Measurements from ENCODE around the gene TCF7L2.

The TCF7L2 gene

DNA sequence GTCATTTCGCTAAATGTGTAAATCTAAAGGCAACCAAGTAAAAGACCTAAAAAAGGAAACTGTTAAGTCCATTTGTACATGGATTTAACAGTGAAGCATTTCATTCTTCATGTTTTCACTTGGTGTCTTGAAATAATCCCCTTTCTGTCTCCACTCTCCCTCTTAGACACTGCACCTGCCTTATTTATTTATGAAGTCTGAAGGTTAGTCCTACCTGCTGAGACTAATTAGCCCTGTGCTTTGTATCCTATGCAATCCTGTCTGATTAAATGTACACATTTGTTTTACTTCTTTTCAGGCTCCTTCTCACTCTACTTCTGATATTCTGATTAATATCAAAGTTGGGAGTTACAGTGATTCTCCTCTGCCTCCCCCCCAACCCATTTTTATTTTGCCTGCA lies 1.9 kb upstream of the TCF7L2 start:
- no peak for DNase-seq

DNA sequence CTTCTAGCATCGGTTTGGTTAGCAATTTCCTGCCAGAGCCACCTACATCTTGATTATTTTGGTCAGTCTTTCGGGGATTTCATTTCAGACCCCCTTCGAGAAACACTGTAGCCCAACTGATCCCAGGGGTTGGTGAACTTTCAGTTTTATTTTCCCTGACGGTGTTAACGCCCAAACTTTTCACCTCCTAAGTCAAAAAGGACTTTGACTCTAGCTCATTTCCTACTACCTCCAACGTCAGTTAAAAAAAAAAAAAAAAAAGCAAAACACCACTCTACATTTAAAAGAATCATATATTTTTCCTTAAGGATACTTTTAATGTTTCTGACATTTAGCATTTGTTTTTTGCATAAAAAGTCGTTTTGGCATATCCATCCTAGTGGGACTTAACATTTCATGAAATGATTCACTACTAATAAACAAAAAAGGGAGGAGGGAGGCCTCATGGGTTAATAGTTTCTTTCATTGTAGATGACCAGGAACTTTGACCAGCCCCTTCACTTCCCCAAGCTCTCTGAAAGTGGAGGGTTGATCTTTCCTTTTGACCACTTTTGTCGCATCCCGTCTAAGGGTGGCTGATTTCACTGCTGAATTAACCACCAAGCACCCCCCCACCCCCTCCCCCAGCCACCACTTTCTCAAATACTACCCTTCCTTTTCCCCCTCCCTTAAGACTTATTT lies 764 bp upstream of the TCF7L2 start:
- no peak for DNase-seq

DNA sequence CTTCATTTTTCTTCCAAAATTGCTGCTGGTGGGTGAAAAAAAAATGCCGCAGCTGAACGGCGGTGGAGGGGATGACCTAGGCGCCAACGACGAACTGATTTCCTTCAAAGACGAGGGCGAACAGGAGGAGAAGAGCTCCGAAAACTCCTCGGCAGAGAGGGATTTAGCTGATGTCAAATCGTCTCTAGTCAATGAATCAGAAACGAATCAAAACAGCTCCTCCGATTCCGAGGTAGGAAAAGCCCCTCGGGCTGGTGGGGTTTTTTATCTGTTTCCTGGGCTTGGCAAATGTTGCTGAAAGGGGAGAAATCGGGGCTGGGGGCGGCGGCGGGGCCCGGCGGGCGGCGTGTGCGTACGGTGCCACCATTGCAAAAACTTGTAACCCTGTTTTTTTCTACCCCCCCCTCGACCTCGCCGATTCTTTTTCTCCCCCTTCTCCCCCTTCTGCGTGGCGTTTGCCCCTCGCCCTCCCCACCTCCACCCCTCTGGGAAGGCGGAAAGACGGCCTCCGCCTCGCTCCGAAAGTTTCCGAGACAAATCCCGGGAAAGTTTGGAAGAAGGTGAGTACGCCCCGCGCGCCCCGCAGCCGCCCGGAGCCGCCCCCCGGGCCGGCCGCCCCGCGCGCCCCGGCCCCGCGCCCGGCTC lies 789 bp downstream of the TCF7L2 start:
- no peak for DNase-seq

DNA sequence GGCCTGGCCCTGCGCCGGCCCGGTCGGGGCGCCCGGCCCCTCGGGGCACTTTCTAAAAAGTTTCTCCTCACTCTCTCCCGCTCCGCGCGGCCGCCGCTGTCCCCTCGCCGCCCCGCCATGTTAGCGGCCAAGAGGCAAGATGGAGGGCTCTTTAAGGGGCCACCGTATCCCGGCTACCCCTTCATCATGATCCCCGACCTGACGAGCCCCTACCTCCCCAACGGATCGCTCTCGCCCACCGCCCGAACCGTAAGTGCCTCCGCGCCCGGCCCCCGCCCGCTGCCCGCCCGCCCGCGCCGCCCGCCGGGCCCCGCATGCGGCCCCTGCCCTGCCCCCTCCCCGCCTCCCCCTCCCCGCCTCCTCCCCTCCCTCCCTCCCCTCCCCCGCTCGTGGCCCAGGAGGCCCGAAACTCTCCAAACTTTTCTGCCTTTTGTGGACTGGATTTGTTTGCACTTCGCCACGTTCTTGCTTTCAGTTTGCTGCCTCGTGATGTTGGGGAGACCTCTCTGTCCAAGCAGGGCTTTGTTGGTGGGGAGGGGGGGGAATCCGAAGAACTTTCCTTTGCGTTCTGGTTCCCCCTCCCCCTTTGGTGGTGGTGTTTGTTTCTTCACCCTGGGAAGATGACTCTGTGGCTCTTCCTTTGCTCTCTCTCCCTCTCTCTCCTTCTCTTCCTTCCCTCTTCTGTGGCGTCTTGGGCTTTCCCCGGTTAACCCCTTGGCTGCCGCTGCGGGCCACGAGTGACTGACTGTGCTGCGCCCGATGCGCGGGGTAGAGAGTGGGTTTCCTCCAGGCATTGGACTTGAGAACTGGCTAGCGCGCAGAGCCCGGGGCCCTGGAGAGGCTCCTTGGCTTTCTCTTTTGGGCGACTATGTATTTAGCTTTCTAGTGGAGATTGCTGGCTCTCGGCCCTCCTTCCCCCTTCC lies 1.6 kb downstream of the TCF7L2 start:
- DNase-seq, result no peak

DNA sequence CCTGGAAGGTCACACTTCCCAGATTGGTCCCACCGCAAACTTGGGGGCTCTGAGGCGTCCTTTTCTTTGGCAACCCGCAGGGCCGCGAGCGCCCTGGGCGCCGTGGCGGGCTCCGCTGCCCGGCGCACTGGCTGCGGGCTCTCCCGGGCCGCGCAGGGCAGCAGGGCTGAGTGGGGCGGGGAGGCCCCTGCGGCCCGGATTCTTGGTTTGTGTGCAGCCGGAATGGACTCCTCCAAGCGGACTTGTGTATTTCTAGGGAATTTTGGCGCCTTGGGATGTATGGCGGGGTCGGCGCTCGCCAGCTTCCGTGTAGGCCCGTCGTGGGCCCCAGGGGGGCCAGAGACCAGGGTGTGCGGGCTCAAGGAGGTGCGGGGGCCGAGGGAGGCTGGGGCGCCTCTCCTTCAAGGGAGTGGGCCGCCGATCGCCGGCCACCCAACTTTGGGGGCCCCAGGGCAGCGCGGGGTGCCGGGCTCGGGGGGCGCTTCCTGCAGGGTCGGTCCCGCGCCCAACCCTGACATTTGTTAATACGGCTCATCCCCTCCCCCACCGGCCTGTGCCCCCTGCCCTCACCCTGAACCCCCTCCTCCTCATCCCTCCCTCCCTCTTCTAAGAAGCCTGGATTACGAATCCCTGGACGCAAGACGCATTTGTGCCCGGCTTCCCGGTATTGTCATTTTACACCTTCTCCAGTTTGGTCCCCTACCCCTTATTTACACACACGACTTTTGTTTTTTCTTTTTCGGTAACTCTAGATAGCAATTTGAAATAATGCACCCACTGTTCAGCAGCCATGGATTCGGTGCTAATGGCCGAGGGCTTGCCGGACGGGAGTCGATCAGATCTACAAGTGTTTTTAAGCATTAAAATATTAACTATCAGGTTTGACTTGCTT lies 2.5 kb downstream of the TCF7L2 start:
- DNase-seq, result no peak

DNA sequence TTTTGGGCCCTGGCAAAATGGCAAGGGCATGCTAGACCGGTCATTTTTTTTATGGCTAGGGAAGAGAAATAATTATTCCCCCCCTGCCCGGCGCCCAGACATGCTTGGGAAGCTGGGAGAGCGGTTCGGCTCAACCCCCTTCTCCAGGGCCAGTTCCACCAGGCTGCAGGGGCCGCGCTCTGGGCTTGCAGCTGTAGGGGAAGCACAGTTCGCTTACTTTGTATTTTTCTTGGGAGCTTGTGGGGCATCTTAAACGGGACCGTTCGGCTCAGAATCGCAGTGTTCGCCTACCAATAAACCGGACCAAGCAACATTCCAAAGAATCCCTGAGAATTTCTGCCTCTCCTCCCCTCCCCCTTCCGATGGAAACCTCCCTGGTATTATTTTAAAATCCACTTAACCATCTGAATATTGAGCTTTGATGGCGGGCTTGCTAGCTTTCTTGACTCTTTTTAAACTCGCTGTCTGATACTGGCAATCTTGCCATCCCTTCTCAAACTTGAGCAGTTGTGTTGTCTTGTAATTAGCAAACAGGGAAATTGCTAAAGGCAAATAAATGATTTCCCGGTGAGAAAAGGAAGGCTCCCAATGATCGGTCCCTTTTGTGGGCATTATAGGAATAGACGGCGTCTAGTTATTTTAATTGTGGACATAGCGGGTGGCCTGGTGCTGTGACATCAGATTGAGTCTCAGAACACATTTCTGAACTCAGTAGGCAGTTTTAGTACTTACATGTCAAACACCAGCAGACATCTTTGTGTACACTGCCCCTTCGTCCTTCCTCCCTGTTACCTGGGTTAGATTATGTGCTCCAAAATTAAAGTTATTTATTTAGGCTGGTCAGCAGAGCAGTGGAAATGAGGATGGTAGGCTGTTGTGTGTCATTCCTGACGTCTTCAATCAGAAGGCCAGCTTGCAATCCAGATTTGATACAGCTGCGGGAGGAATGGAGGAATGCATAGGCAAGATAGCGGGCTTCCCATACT lies 3.4 kb downstream of the TCF7L2 start:
- DNase-seq, result no peak

DNA sequence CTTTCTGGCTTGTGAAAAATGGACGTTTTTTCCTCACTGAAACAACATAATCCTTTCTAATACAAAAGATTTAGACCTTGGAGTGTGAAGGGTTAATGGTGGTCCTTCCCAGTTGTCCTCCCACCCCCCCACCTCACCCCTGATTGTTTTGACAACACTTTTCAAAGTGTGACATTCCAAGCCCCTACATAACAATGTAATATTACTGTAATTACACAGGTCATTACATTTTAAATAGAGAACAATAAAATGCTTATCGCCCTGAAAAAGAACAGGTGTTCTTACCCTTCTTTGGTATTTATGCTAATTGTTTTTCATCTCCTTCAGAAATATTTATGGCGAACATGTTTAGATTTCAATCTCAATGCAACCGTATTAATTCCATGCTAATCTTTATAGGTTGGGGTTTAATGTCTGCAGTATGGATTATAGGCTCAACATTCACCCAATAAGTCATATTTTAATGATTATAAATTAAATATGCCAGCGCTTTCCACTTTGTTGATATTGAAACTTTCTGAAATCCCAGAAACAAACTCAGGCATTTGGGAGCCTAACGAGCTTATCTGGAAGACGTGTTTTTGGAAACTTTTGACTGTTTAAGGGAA lies 5.0 kb downstream of the TCF7L2 start:
- no peak for DNase-seq

DNA sequence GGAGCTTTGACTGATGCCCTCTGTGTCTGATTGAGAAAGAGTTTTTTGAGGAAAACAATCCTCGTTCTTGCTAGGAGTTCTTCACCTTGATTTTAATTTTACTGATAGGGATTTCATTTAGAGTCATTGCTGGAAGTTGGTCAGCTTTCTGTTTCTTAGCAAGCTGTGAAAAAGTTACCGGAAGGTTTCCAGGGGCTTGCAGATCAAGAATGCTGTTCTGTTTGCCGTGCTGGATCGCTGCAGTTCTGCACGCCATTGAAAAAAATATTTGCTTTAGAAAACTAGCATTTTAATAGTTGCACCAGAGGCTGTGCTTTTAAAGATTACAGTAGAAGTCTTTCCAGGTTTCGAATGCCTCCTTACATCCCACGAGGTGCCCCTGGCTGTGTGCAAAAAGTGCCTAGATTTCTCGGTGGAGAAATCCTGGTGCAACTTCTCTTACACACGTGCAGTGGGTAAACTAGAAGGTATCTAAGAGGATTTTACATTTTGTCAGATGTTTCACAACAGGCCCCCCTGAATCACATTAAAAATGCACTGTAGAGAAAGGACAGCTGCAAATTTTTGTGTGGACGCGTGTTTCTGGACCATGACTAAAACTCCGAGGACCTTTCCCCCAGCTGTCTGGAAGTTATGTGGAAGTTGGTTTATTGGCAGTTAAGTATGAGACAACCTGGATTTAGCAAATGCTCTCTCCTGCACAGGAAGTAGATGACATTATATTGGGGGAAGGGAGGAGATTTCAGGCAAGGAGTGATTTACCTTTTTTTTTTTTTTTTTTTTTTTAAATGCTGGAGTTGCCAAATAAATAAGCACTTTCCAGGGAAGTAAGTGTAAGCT lies 5.8 kb downstream of the TCF7L2 start:
- no peak for DNase-seq

DNA sequence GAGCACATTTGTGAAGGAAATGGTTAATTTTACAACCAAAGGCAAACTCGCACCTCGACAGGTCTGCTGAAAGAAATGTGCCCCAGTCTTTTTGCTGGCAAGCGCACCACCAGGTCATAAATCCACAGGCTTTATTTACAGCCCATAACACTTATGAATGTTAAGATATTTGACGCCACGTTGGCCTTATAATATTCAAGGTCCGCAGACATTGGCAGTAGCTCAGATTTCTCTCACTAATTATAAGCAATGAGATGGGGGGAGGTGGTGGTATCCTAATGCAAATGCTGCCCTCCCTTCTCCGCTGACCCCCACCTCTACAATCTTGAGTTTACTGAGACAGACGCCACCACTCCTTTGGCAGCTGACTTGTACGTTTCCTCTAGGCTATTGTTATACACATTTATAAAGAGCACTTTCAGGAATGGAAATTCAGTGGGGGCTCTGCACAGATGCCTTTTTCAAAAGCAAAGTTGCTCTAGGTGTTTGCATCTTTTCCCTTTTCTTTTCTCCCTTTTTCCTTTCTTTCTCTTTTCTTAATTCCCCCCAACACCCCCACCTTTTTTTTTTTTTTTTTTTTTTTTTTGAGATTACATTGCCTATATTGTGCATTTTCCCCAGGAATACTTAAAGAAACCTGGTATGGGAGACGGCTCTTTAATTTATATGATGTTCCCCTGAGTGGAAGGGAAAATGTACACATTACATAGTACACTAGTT lies 6.7 kb downstream of the TCF7L2 start:
- no peak for DNase-seq

DNA sequence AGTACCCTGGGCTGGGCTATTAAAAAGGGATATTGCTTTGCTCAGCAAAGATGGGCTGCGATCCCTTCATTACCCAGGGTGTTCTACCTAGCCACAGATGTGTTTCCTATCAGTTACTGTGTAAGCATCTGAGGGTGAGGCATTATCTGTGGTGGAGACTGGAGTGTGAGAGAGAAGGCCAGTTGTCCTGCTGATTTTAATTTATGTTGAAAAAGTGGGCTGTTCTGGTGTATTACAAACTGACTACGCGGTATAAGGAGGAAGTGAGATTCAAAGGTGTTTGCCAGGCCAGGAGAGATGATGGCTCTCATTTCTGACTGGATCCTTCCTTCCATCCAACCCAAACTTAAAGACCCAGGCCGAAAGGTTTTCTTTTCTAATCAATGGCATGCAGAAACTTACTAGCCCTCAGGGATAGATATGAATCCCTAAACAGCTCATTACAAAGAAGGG lies 7.6 kb downstream of the TCF7L2 start:
- DNase-seq, result no peak

DNA sequence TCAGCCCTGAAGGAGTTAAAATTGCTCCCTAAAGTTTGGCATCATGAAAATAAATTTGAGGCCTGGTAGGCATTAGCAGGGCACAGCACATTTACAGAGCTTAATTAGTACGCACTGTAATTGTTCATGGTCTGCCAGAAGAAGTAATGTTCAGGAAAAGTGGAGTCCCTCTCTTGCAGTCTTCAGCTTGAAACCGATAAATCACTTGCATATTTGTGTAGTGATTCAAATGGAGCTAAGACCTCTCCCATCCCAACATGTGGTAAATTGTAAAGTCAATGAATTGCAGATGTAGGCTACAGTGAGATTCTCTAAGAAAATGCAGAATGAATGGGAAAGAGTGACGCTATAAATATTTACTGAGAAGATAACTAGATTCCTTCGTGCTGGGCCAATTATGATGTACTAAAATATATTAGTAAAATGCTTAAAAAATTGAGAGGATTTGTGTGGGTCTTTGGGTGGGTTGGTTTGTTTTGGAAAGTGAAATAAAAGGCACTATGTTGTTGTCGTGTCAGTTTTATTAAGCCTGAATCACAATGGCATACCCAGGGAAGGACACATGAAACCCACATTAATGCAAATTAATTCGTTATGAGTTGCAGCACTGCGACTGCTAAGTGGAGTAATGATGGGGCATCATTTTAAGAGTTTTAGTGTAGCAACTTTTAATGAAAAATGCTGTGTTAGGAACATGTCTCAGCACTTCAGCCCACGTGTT lies 8.4 kb downstream of the TCF7L2 start:
- no peak for DNase-seq

DNA sequence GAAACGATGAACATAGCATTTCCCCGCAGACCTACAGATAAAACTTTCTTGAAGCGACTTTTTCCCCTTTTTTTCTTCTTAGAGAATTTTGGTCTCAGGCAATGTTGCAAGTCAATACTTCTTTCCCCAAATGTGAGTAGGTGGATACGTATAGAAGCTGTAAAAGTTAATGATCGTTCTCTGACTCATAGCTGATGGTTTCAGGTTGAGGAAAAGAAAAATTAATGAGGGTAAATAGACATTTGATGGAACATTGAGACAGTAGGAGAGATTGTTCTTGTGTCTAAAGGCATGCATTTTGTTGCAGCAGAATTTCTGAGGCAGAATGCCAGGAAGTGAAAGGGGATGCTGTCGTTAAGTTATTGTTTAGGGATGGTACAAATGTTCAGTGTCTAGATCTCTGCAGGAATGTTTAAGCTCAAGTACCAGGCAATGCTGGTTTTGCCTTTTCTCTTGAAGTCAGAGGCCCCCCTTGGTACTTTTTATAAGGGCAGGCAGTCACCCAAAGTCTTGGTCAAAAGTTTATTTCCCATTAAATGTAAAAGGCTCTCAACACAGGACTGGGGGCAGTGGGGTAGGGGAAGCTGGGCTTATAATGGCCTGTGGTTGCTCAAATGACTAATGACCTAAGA lies 9.3 kb downstream of the TCF7L2 start:
- no peak for DNase-seq

DNA sequence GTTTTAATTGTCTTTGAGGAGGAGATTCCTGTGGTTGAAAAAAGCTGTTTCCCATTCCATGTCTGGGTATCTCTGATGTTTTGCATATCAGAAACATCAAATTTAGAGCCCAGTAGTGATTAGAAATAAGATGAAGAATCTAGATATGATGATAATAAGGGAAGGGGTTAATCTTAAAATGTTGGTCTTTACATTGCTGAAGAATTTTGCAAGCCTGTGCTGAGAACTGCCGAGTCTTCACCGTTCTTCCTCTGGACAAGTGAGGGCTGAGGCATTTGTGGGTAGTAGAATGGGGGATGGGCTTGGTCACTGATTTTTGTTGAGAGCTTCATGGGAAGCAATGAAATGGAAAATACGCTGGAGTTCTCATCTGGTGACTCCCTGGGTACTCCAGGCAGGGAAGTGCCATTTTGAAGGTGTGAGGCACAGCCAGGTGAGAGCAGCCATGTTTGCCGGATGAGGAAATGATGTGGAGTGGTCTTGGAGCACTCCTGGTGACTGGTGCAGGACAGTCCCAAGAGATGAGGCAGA lies 10.2 kb downstream of the TCF7L2 start:
- no peak for DNase-seq

DNA sequence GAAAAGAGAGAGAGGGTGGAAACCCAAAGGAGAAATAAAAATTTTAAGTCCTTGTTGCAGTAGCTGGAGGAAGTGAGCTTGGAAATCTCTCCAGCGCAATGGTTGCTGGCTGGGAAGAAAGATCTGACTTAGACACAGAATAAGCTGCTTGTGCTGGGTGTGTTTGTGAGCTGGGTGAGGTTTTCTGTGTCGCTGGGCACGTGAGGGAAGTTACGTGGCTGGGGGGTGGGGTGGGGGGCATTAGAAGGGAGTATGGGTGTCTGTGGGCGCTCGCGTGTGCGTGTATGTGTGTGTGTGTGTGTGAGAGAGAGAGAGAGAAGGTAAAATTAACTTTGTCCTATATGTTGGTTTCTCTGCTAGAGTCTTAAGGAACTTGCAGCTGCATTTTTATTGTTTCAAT lies 11.6 kb downstream of the TCF7L2 start:
- no peak for DNase-seq

DNA sequence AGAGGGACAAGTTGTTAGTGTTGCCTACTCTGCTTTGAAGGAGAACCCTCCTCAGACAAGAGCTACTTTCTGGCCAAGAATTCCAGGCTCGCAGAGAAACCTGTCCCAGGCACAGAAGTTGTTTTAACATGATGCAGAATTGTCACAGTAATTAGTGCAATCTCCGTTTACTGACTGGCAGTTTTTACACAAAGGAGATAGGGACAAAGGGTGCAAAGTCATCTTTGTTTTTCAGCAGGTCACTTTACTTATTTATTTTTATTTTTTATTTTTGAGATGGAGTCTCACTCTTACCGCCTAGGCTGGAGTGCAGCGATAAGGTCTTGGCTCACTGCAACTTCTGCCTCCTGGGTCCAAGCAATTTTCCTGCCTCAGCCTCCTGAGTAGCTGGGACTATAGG lies 12.3 kb downstream of the TCF7L2 start:
- DNase-seq, result no peak

DNA sequence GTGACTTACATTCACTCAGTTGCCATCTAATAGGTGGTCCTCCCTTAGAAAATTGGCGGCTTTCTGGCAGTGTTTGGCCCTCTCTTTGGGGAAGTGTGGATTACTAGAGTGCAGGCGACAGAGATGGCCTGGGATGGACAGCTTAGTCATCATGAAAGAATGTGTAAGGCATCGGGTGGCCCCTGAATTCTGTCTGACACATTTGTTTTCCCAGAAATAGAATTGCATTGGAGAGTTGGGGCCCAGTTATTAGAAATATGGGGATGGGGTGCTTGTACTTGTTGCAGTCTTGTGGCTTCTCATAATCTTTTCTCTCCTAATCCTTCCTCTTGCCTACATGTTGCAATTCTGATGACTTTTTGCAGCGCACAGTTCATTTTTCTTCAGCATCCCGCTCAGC lies 13.8 kb downstream of the TCF7L2 start:
- no peak for DNase-seq

DNA sequence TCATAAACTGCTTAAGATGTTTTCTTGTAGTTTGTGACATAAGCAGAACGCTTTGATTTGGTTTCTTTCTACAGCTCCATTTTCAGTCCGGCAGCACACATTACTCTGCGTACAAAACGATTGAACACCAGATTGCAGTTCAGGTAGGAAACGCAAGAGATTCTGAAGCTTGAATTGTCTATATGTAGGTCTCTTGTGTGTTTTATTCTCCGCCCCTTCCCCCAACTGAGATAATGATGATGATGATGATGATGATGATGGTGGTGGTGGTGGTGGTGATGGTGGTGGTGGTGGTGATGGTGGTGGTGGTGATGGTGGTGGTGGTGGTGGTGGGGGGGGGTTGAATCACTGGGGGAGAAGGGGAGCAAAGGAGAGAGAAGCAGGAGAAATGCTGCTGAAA lies 14.4 kb downstream of the TCF7L2 start:
- DNase-seq, result no peak
